Muscle of leg (tissue), 11 donors: ENCODE results near the gene VWA3B. TPM values are rescaled to one million over a fixed set of nuclear protein-coding genes. Genes with fewer than 3 reads are reported as not detected.

Experiments used
- DNase-seq: peaks from one replicate; pipeline ENCODE4 v3.0.0; 2013
- H3K27ac ChIP-seq: one replicate; pipeline ENCODE4 v1.5.1; 2013; ENCODE audit warnings: mild to moderate bottlenecking, low read length, control low read depth
- H3K27me3 ChIP-seq: one replicate; pipeline ENCODE4 v1.6.1; 2013; ENCODE audit warnings: low read length; ENCODE audit not compliant: control insufficient read depth, insufficient read depth
- H3K36me3 ChIP-seq: one replicate; pipeline ENCODE4 v1.6.1; 2013; ENCODE audit warnings: low read length; ENCODE audit not compliant: control insufficient read depth, insufficient read depth
- H3K4me1 ChIP-seq: one replicate; pipeline ENCODE4 v1.6.1; 2013; ENCODE audit warnings: low read length; ENCODE audit not compliant: control insufficient read depth, insufficient read depth
- H3K4me3 ChIP-seq: one replicate; pipeline ENCODE4 v1.5.1; 2013; ENCODE audit warnings: low read length, control low read depth
- H3K9me3 ChIP-seq: replicated peaks from 2 replicates; pipeline ENCODE4 v1.6.1; 2013; ENCODE audit warnings: low read depth, low read length; ENCODE audit not compliant: control insufficient read depth
- WGBS: methylation state at CpG from one replicate; pipeline ENCODE4 v1.1.5; 2013; ENCODE audit warnings: missing lambda C conversion rate; ENCODE audit not compliant: insufficient coverage; 5-methylcytosine and 5-hydroxymethylcytosine counted together
- polyA plus RNA-seq, 8 donors: library from polyadenylated mRNA; unstranded; fragments of 120-200 nt; gene quantifications; one replicate each; pipeline versions ENCODE4 v1.2.1 to v1.2.3, GENCODE V29; 2013; ENCODE audit warnings: inconsistent platforms in 1 of 8, low replicate concordance in 1 of 8; ENCODE audit not compliant: insufficient read length in 8 of 8, insufficient read depth in 1 of 8
- total RNA-seq: library from RNA; stranded (reverse); fragments of 120-200 nt; gene quantifications from one replicate; pipeline ENCODE4 v1.2.4, GENCODE V29; 2013

VWA3B gene
- total and polyA plus RNA-seq, 9 donors, result 0.13 to 1.3 (median 0.57) TPM; not detected in 1

DNA sequence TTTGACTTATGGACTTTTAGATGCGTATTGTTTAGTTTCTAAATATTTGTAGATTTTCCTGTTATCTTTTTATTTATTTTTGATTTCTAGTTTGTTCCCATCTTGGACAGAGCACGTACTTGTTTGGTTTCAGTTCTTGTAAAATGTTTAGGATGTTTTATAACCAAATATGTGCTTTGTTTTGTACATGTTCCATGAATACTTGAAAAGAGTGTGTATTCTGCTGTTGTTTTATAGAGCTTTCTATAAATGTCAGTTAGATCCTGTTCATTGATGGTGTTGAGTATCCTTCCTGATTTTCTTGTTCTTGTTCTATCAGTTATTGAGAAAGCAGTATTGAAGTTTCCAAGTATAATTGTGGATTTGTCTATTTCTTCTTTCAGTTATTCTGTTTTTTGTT is 21.1 kb downstream of the VWA3B start:
- Histone ChIP-seq H3K4me1 (no peaks in the 10 kb centered on the region), H3K9me3 (peaks cover 7% of the 10 kb centered on the region), H3K4me3 (no peak overlapping the region), H3K36me3 (no peaks in the 10 kb centered on the region), H3K27me3 (no peaks in the 10 kb centered on the region), H3K27ac (no peak overlapping the region)
- no CpG with 5 or more reads among the region's 2 CpGs for WGBS
- no peak for DNase-seq

DNA sequence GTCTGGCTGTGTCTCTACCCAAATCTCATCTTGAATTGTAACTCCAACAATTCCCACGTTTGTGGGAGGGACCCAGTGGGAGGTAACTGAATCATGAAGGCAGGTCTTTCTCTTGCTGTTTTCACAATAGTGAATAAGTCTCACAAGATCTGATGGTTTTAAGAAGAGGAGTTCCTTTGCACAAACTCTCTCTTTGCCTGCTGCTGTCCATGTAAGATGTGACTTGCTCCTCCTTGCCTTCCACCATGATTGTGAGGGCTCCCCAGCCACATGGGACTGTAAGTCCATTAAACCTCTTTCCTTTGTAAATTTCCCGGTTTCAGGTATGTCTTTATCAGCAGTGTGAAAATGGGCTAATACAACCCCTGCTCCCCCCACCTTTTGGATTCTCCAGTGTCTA is 23.8 kb downstream of the VWA3B start:
- H3K36me3 ChIP-seq, result no peaks in the 10 kb centered on the region
- no peaks in the 10 kb centered on the region for H3K9me3 ChIP-seq
- H3K4me1 ChIP-seq, result no peaks in the 10 kb centered on the region
- no peaks in the 10 kb centered on the region for H3K27me3 ChIP-seq
- no peak for DNase-seq
- no CpG with 5 or more reads among the region's 2 CpGs for WGBS
- H3K27ac ChIP-seq, result no peak overlapping the region
- H3K4me3 ChIP-seq, result no peak overlapping the region

DNA sequence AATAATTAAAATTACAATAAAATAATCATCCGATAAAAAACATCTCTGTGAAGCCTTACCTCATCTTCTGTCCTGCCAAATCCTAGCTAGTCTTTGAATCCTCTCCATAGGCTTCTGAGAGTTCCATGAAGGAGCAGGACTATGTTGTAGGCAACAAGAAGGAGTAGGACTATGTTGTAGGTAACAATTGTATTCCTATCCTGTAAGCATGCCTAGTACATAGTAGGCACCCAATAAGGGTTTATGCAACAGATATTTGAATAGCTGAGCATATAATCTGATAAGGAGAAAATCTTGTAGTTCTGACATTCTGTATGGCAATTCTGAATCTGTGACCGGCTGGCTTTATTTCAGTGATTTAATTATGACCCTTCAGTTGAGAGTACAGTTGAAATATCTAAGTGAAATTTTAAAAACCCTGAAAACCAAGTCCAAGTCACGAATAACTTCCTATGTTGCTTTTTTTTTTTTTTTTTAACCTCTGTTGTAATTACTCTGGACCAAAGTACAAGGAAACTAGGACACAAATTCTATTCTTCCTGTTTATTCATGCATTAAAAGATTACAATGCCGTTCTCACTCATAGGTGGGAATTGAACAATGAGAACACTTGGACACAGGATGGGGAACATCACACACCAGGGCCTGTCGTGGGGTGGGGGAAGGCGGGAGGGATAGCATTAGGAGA is 27.8 kb downstream of the VWA3B start:
- no peaks in the 10 kb centered on the region for H3K27me3 ChIP-seq
- DNase-seq, result no peak
- no peaks in the 10 kb centered on the region for H3K36me3 ChIP-seq
- H3K4me1 ChIP-seq, result peaks cover 6% of the 10 kb centered on the region
- H3K4me3 ChIP-seq, result no peak overlapping the region
- no peak overlapping the region for H3K27ac ChIP-seq
- no CpG with 5 or more reads among the region's 6 CpGs for WGBS
- H3K9me3 ChIP-seq, result no peaks in the 10 kb centered on the region

DNA sequence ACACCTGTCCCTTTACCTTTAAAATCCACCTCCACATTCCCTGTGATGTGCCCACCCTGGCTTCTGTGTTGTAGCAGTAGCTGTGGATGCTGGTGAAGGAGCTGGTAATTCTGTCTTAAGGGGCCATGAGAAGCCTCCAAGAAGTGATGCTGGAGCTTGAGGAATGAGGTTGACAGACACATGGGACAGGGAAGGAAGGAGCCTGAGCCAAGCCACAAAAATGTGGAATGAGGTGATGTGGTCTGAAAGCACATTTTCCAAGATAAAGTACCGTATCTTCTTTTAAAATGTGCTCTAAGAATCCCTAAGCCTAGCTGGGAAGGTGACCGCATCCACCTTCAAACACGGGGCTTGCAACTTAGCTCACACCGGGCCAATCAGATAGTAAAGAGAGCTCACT is 31.2 kb downstream of the VWA3B start:
- H3K9me3 ChIP-seq, result no peaks in the 10 kb centered on the region
- H3K4me1 ChIP-seq, result peaks cover 24% of the 10 kb centered on the region
- DNase-seq, result no peak
- no peak overlapping the region for H3K27ac ChIP-seq
- no peak overlapping the region for H3K4me3 ChIP-seq
- no peaks in the 10 kb centered on the region for H3K36me3 ChIP-seq
- WGBS, result no CpG with 5 or more reads among the region's 4 CpGs
- H3K27me3 ChIP-seq, result no peaks in the 10 kb centered on the region

DNA sequence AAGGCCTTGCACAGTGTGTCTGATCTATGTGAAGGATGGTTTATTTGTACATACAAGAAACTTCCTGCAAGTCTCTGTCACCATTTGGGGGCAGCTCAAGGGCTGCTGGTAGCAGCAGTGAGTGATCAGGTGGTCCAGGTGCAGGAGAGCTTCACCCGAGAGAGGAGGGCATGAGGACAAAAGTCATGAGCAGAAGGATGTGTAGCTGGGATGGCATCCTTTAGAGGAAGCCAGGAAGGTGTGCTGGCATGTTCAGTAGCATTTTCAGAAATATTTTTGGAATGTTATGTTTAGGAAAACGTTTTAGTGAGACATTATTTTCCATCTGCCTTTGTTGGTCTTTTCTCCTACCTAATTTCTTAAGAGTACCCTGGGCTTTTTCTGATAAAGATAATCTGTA is 31.9 kb downstream of the VWA3B start:
- no peak overlapping the region for H3K27ac ChIP-seq
- H3K36me3 ChIP-seq, result no peaks in the 10 kb centered on the region
- no peaks in the 10 kb centered on the region for H3K27me3 ChIP-seq
- H3K9me3 ChIP-seq, result no peaks in the 10 kb centered on the region
- DNase-seq, result no peak
- H3K4me1 ChIP-seq, result peaks cover 30% of the 10 kb centered on the region
- 64% methylated on average over 1 of the region's 2 CpGs for WGBS
- H3K4me3 ChIP-seq, result no peak overlapping the region

DNA sequence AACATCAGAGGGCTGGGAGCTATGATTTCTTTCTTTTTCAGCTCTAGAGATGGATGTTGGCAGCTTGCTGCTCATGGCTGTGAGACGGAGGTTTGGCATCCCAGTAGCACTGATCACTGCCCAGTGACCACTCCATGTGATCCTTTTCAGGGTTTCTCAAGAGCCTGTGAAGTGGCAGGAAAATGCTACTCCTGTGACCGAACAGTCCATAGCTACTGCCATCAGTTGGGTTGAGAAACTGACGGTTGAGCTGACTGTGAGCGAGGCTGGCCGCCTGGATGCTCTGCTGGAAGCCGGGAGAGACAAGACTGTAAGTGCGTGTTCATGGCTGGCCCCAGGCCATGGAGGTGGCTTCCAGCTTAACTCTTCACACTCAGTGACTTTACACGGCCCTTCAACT is 34.2 kb downstream of the VWA3B start:
- WGBS, result 37% methylated on average over 6 of the region's 8 CpGs

DNA sequence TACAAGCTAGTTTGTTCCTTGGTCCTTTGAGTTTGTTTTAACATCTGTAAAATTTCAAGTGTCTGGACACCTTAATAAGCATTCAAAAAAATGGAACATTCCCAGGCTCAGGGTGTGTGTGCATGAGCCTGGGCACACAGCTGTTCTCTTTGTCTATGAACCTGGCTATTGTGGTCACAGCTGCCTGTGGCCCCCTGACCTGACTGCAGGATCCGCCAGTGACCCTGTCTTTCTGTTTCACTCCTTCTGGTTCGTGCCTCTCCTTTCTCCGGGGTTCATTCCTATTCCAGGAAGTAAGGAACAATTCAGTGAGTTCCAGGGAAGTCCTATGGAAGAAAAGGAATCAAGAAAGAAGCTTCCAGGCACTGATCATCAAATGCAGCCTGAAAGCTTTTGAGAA is 35.6 kb downstream of the VWA3B start:
- Histone ChIP-seq H3K4me1 (peaks cover 36% of the 10 kb centered on the region), H3K9me3 (no peaks in the 10 kb centered on the region), H3K36me3 (no peaks in the 10 kb centered on the region), H3K4me3 (no peak overlapping the region), H3K27ac (no peak overlapping the region), H3K27me3 (peaks cover 2% of the 10 kb centered on the region)
- DNase-seq, result no peak
- 19% methylated on average over 2 of the region's 3 CpGs for WGBS

More for the DNA sequence above, 34.2 kb downstream of the VWA3B start:
- no peak overlapping the region for H3K27ac ChIP-seq
- no peak for DNase-seq
- H3K27me3 ChIP-seq, result peaks cover 2% of the 10 kb centered on the region
- no peaks in the 10 kb centered on the region for H3K36me3 ChIP-seq
- H3K4me1 ChIP-seq, result peaks cover 30% of the 10 kb centered on the region
- H3K4me3 ChIP-seq, result no peak overlapping the region
- no peaks in the 10 kb centered on the region for H3K9me3 ChIP-seq

DNA sequence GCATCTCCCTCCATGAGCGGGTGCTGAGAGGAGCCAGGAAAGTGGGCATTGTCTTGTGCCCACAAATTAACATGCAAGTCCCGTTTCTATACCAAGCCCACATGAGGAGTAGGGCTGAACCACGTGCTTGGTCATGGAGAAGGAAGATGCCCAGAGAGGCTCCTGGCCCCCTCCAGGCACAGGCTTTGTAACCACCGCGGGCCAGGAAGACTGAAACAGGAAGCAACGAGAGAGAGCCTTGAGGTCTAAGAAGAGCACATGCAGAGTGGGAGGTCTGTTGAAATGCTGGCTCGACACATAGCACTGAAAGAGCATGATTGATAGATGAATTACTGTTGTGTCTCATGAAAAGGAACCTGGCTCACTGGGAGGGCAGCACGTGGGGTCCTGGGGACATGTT is 36.3 kb downstream of the VWA3B start:
- peak; percentile 40 for DNase-seq
- peaks cover 34% of the 10 kb centered on the region for H3K4me1 ChIP-seq
- H3K27me3 ChIP-seq, result peaks cover 2% of the 10 kb centered on the region
- H3K27ac ChIP-seq, result no peak overlapping the region
- WGBS, result 18% methylated on average over 7 of the region's 8 CpGs
- no peaks in the 10 kb centered on the region for H3K36me3 ChIP-seq
- no peak overlapping the region for H3K4me3 ChIP-seq
- no peaks in the 10 kb centered on the region for H3K9me3 ChIP-seq

DNA sequence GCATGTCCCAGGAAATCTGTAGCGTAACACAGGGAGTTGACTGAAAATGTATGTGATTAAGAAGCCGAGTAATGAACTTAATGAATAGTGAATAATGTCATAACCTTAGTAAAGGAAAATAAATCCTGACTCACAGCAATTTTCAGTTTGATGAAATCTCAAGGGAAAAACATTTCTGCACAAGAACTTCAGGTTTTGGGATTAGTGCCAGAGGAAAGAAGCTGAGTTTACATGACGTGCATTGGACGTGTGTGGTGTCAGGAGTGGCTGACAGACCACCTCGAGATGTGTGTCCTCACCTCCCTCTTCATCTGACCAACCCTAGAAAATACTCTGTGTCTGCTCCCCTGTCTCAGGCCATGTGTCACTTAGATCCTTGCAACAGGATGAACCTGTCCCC is 39.1 kb downstream of the VWA3B start:
- peaks cover 29% of the 10 kb centered on the region for H3K4me1 ChIP-seq
- H3K27me3 ChIP-seq, result peaks cover 2% of the 10 kb centered on the region
- H3K27ac ChIP-seq, result no peak overlapping the region
- no peak for DNase-seq
- 100% methylated on average over 1 of the region's 5 CpGs for WGBS
- no peak overlapping the region for H3K4me3 ChIP-seq
- H3K9me3 ChIP-seq, result no peaks in the 10 kb centered on the region
- H3K36me3 ChIP-seq, result no peaks in the 10 kb centered on the region

DNA sequence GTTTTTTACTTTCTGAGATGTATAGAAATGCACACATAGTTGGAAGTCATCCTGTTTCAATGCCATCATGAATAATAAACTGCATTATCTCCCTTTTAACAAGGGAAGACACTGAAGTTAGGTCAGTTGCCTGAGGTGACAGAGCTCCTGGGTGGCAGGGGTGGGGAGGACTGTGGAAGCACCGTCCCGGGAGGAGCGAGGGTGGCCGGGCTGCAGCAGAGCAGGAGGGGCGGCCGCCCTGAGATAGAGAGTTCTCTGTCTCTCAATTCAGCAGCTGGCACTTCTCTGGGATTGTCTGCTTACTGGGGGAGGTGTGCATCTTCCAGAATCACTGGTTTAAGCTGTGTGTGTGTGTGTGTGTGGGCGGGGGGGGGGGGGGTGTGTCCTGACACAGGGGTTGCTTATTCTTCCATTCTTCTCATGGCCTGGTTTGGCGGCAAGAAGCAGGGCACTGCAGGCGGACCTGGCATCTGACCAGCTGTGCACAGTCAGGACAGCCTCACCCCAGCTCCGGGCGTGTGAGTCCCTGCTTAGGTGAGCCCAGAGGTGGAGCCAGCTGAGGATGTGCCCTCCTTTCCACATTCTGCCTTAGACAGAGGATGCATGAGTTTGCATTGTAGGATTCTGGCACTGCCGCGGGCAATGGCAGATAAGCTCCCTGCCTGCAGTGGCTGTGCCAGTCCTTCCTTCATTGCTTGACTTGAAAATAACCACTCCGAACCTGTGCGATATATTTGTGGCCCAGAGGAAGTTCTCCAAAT is 40.4 kb downstream of the VWA3B start:
- Histone ChIP-seq H3K9me3 (no peaks in the 10 kb centered on the region), H3K4me3 (no peak overlapping the region), H3K27me3 (peaks cover 2% of the 10 kb centered on the region), H3K36me3 (no peaks in the 10 kb centered on the region), H3K27ac (no peak overlapping the region), H3K4me1 (peaks cover 20% of the 10 kb centered on the region)
- 86% methylated on average over 10 of the region's 15 CpGs for WGBS
- no peak for DNase-seq
